Gastrocnemius medialis (tissue), 4 donors: ENCODE results near the gene MLPH.

Source experiments
- CTCF ChIP-seq, 5 experiments: fragments of 450-650 bp in 3 of 5; fragments of 200-600 bp in 2 of 5; sonication (generic) in 2 of 5; IDR thresholded peaks in 4 of 5; conservative IDR thresholded peaks in 1 of 5; 1 replicate in 4 of 5; 2 replicates in 1 of 5; pipeline ENCODE4 v1.5.1; 2016 to 2019; ENCODE audit warnings: antibody characterized with exemption in 5 of 5, mild to moderate bottlenecking in 3 of 5, moderate library complexity in 3 of 5
- POLR2A ChIP-seq, 2 donors: fragments of 450-650 bp; IDR thresholded peaks; one replicate each; pipeline ENCODE4 v1.6.1; 2017; ENCODE audit warnings: antibody characterized with exemption in 2 of 2, mild to moderate bottlenecking in 2 of 2, moderate library complexity in 2 of 2

GRCh38 chr2:237530472-237531433 is 43.7 kb downstream of the MLPH start:
- TF ChIP-seq CTCF (IDR thresholded peaks at IDR 0.05 in 4 of 5, conservative IDR thresholded peaks at IDR 0.05 in 1 of 5) (no peak), POLR2A (IDR thresholded peaks at IDR 0.05) (no peak)
